GM13977 (cell line): ENCODE data around the gene MED20.

Experiments used
- DNase-seq: peaks from one replicate; pipeline ENCODE4 v3.0.0; 2012; ENCODE audit warnings: low spot score
- CTCF ChIP-seq: IDR thresholded peaks from 2 replicates; pipeline ENCODE4 v1.5.1; 2012; ENCODE audit warnings: mild to moderate bottlenecking, control low read depth; ENCODE audit not compliant: insufficient read depth; ENCODE audit errors: extremely low read depth, missing control alignments
- in situ Hi-C: fragments of 300-500 bp; cut with MboI; formaldehyde crosslinking; loops from one replicate; pipeline ENCODE4 v1.12.0; 2022; ENCODE audit warnings: low sequenced_read_pairs, low pct_unique_long_range_greater_than_20kb, mixed read lengths, inconsistent platforms; ENCODE audit not compliant: unreplicated experiment

MED20 gene

GRCh38 chr6:41895300-41896233 is 25.4 kb downstream of the MED20 start, which contains the start of gene USP49:
USP49 (minus strand) TSS chr6:41895375; CDS start chr6:41806983, 88,392 bp downstream.
- in situ Hi-C loops = no loop called here
- peak; percentile 94 for DNase-seq

GRCh38 chr6:41894366-41895299 is 26.3 kb downstream of the MED20 start:
- in situ Hi-C loops = no loop called here
- TF ChIP-seq CTCF = no peak
- DNase-seq = no peak

More at GRCh38 chr6:41895300-41896233, 25.4 kb downstream of the MED20 start, which contains the start of gene USP49:
- TF ChIP-seq CTCF = no peak

- no peak for DNase-seq
- in situ Hi-C loops = no loop called here
- no peak for TF ChIP-seq CTCF
Measured at GRCh38 chr6:41892921-41893564, 27.9 kb downstream of the MED20 start.

GRCh38 chr6:41887331-41887751 is 33.6 kb downstream of the MED20 start:
- TF ChIP-seq CTCF = no peak
- in situ Hi-C loops = no loop called here
- no peak for DNase-seq

- in situ Hi-C loops = no loop called here
- DNase-seq = no peak
- no peak for TF ChIP-seq CTCF
Measured at GRCh38 chr6:41885930-41886329, 35.0 kb downstream of the MED20 start.

- in situ Hi-C loops = no loop called here
- TF ChIP-seq CTCF = no peak
- no peak for DNase-seq
Measured at GRCh38 chr6:41884957-41885356, 36.0 kb downstream of the MED20 start.
